Ishikawa (cell line): ENCODE measurements around the gene EFNA5.

Source experiments
- EP300 ChIP-seq: IDR thresholded peaks from 2 replicates; pipeline ENCODE4 v1.6.1; 2012; ENCODE audit warnings: borderline replicate concordance
- FOXM1 ChIP-seq: IDR thresholded peaks from 2 replicates; pipeline ENCODE4 v1.6.1; 2012; ENCODE audit warnings: low read depth, borderline replicate concordance
- TAF1 ChIP-seq: IDR thresholded peaks from 2 replicates; pipeline ENCODE4 v1.6.1; 2012; ENCODE audit warnings: low read depth, mild to moderate bottlenecking
- YY1 ChIP-seq: IDR thresholded peaks from 2 replicates; pipeline ENCODE4 v1.6.1; 2012; ENCODE audit warnings: low read depth
- ZBTB7A ChIP-seq: IDR thresholded peaks from 2 replicates; pipeline ENCODE4 v1.6.1; 2012; ENCODE audit warnings: low read depth

GRCh38 chr5:107639990-107640389 lies 30.7 kb downstream of the EFNA5 start:
- no peak for TF ChIP-seq ZBTB7A
- TF ChIP-seq FOXM1 = no peak
- no peak for TF ChIP-seq EP300
- TF ChIP-seq TAF1 = no peak
- no peak for TF ChIP-seq YY1
